GM06990 (cell line): ENCODE measurements around the gene PLAGL2.

Source experiments
- DNase-seq: peaks from one replicate; pipeline ENCODE4 v3.0.0-alpha.2; 2011; ENCODE audit not compliant: insufficient read length; ENCODE audit errors: extremely low read depth
- H3K27me3 ChIP-seq: replicated peaks from 2 replicates; pipeline ENCODE4 v1.6.0; 2011; ENCODE audit warnings: low read length; ENCODE audit not compliant: control insufficient read depth, insufficient read depth
- H3K36me3 ChIP-seq: 2 replicates; pipeline ENCODE4 v1.5.1; 2011; ENCODE audit warnings: low read length; ENCODE audit not compliant: control insufficient read depth, insufficient read depth
- H3K4me3 ChIP-seq: replicated peaks from 2 replicates; pipeline ENCODE4 v1.5.1; 2011; ENCODE audit warnings: low read depth, mild to moderate bottlenecking, control low read depth, low read length
- TF ChIP-seq, protein P1 (sequence below): IDR thresholded peaks from 2 replicates; pipeline ENCODE4 v1.5.1; 2011; ENCODE audit warnings: low read length, control low read depth, mild to moderate bottlenecking, inconsistent platforms; ENCODE audit not compliant: insufficient read depth, poor library complexity, severe bottlenecking

The PLAGL2 gene

DNA sequence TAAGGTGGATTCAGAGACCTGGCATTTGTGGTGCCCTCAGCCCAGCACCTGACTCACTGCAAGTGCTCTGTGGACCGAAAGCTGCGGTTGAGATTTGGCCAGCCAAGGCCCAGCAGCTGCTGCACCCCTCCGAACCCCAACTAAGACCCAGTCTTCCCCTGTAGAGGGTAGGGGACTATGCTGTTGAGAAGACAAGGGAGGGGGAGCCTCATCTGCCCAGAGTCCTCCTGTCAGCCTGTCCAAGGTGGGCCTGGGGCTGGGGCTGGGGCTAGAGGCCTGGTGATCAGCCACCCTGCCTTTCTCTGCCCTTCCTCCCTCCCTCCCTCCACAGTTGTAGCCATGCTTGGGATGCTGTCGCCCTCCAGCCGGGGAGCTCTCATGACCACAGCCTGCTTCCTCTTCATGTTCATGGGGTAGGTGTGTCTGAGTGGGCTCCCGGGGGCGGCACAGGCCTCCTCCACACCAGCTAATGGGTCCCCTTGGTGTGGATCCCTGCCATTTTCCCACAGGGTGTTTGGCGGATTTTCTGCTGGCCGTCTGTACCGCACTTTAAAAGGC is 57.2 kb downstream of the PLAGL2 start:
- TF ChIP-seq, protein P1, sequence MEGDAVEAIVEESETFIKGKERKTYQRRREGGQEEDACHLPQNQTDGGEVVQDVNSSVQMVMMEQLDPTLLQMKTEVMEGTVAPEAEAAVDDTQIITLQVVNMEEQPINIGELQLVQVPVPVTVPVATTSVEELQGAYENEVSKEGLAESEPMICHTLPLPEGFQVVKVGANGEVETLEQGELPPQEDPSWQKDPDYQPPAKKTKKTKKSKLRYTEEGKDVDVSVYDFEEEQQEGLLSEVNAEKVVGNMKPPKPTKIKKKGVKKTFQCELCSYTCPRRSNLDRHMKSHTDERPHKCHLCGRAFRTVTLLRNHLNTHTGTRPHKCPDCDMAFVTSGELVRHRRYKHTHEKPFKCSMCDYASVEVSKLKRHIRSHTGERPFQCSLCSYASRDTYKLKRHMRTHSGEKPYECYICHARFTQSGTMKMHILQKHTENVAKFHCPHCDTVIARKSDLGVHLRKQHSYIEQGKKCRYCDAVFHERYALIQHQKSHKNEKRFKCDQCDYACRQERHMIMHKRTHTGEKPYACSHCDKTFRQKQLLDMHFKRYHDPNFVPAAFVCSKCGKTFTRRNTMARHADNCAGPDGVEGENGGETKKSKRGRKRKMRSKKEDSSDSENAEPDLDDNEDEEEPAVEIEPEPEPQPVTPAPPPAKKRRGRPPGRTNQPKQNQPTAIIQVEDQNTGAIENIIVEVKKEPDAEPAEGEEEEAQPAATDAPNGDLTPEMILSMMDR, result no peak
- Histone ChIP-seq H3K4me3 (no peak overlapping the region), H3K36me3 (peaks cover 35% of the 10 kb centered on the region), H3K27me3 (no peaks in the 10 kb centered on the region)
- DNase-seq, result no peak

GRCh38 chr20:32149566-32150170 is 57.9 kb downstream of the PLAGL2 start:
- peaks cover 41% of the 10 kb centered on the region for H3K36me3 ChIP-seq
- no peaks in the 10 kb centered on the region for H3K27me3 ChIP-seq
- H3K4me3 ChIP-seq, result no peak overlapping the region
- no peak for DNase-seq
- TF ChIP-seq, protein P1, result no peak

DNA sequence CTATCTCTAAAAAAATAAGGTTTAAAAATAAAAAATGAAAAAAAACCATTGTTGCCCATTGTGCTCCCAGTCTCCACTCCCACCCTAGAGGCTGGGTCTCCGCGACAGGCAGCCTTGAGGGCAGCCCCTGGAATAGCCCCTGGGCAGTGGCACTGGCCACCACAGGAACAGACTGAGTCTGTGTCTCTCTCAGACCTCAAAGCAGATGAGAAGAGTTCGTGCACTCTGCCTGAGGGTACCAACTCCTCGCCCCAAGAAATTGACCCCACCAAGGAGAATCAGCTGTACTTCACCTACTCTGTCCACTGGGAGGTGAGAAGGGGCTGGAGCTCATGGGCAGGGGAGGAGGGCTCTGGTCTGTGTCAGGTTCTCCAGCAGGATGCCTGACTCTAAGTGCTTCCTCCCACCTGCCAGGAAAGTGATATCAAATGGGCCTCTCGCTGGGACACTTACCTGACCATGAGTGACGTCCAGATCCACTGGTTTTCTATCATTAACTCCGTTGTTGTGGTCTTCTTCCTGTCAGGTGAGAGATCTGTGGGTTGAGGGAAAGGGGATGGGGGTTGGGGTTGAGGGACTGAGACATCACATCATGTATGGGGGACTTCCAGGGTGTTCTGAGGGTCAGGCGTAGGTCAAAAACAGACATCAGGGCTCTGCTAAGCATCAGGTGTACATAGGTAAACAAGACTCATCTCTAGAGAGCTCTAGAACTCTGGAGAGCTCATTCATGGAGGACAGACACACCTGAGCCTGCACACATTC is 62.5 kb downstream of the PLAGL2 start:
- DNase-seq, result no peak
- Histone ChIP-seq H3K4me3 (no peak overlapping the region), H3K27me3 (no peaks in the 10 kb centered on the region), H3K36me3 (peaks cover 62% of the 10 kb centered on the region)
- TF ChIP-seq, protein P1, result no peak

- Histone ChIP-seq H3K36me3 (peaks cover 59% of the 10 kb centered on the region), H3K27me3 (no peaks in the 10 kb centered on the region), H3K4me3 (no peak overlapping the region)
- TF ChIP-seq, protein P1, result no peak
- DNase-seq, result no peak
These were observed 64.6 kb downstream of the PLAGL2 start for GRCh38 chr20:32142991-32143390.
